Hepatic stellate cell (primary cell): Measurements from ENCODE around the gene CTSK.
"Not testable (repeated sequence)": the region's sequence is repeated elsewhere in the genome, so short reads cannot be mapped to it uniquely, and the experiment has no call there.

Source experiments
- DNase-seq: peaks from one replicate; pipeline ENCODE4 v3.0.0; 2011; ENCODE audit warnings: low spot score

The CTSK gene

DNA sequence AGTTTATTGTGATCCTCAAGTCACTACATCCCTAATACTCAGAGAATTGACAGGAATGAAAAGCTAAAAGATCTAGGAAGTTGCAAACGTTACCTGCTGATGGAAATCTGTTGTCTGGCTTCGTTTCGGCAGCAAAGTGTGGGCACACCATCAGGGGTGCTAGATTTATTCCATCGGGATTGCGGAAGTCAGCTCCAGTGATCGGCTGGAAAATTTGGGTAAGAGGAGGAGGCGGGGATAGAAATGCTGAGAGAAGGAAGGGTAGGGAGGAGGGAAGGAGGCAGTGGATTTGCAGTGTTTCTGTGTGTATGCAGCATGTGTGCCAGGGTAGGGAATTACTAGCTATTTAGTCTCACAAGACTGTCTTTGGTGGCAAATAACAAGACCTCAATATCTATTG, at the start of gene CTSK:
Gene CTSK, minus strand, starts transcription at position 140 of the 400 bp plus-strand sequence. CDS start 1,455 bp downstream, outside the sequence.
- peak; percentile 35 for DNase-seq

DNA sequence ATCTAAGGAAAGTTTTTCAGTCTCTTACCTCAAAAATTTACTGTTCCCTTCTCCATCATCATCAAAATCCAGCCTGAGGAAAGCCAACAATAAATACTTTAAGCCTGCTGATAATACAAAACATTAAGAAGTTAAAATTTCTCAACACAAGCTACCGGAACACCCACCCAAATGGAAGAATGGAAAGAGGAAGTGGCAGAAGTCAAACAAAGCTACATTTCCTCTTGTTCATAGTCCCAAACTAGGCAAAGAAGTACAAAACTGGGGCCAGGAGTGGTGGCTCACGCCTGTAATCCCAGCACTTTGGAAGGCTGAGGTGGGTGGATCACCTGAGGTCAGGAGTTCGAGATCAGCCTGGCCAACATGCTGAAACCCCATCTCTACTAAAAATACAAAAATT, 44.7 kb upstream of the CTSK start:
- not testable (repeated sequence) for DNase-seq

GRCh38 chr1:150850801-150851362, 42.8 kb upstream of the CTSK start:
- DNase-seq, result not testable (repeated sequence)

- no peak for DNase-seq
Observed at GRCh38 chr1:150846473-150847146, 38.5 kb upstream of the CTSK start.

DNA sequence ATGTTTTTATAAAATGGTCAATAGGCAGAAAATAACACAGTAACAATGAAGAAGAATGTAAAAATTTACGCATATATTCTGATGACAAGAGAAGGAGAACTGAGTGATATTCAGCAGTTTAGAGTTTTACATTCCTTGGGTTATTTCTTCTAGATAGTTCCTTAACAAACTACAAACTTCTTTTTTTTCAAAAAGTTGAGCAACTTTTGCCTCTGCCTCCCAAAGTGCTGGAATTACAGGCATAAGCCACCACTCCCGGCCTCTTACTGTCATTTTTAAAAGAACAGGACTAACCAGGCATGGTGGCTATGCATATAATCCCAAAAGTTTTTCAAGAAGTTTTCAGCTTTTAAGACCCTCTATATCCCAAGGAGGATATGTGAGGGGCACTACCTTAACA, 35.4 kb upstream of the CTSK start:
- no peak for DNase-seq

DNA sequence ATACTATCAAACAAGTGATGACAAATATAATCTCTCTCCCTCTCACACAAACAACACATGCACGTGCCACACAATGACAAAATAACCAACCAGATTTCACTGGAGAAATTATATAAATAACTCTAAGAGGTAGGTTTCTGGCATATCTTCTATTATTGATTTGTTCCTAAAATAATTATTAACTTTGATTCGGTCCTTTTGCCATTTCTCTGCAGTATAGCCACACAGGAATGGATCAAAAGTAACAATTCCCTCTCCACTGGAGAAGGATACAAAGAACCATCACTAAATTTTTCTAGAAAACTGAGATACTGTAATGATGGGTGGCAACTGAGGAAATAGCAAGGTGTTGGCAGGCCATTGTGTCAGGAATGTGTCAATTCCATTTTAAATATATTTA, 34.9 kb upstream of the CTSK start:
- DNase-seq, result no peak

- no peak for DNase-seq
Observed at GRCh38 chr1:150842343-150842742, 34.3 kb upstream of the CTSK start.

DNA sequence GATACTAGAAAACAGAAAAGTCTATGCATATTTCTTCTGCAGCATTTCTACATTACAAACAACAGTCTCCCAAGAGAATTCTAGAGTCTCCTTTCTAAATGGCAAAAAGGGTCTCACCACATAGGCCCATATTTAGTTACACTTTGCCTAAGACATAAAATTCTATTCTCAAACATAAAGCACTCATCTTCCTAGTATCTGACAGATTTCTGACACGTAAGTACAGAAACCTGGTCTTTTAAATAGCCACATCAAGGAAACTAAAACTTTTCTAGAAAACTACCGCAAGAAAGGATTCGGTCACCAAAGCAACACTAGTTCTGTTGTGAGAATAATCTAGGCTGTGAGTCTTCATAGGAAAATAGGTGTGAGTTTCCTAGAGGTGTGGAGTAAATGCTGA, 33.6 kb upstream of the CTSK start:
- DNase-seq, result no peak

DNA sequence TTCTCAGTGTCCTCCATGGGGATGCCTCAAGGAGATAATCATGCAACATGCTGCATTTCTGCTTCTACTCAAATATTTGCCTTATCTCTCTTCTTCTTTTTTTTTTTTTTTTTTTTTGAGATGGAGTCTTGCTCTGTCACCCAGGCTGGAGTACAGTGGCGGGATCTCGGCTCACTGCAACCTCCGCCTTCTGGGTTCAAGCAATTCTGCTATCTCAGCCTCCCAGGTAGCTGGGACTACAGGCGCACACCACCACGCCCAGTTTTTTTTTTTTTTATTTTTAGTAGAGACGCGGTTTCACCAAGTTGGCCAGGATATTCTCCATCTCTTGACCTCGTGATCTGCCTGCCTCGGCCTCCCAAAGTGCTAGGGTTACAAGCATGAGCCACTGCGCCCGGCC, 32.8 kb upstream of the CTSK start:
- not testable (repeated sequence) for DNase-seq

GRCh38 chr1:150836129-150836773, 28.2 kb upstream of the CTSK start:
- no peak for DNase-seq

GRCh38 chr1:150833961-150834360, 25.9 kb upstream of the CTSK start:
- DNase-seq, result not testable (repeated sequence)

DNA sequence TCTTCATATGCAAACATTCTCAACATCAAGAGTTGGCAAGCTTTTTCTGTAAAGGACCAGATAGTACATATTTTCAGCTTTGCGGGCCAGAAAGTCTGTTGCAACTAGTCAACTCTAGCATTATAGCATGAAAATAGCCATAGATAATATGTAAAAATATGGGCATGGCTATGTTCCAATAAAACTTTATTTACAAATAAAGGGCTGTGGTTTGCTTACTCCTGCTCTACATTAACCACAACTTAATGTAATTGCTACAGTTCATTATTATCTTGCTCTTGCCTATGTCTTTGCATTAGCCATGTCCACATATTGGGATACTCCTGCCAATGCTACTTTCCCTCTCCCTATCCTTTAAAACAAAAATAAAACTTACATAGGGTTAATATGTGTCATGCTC, 24.5 kb upstream of the CTSK start:
- DNase-seq, result no peak

DNA sequence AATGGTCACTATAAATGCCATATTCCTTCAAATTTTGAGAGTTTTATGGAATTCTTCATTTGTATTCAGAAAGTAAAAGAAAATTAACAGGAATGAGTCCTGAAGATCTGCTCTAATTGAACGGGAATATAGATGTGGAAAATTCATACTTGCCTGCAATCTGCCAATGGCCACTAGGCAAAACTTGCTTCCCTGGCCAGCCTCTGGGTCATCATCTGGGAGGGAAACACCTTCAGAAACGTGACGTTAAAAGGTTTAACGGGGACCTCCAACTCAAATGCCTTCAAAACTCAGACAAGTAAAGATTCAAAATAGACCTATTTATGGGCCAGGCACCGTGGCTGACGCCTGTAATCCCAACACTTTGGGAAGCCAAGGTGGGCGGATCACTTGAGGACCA, 21.7 kb upstream of the CTSK start:
- DNase-seq, result no peak

DNA sequence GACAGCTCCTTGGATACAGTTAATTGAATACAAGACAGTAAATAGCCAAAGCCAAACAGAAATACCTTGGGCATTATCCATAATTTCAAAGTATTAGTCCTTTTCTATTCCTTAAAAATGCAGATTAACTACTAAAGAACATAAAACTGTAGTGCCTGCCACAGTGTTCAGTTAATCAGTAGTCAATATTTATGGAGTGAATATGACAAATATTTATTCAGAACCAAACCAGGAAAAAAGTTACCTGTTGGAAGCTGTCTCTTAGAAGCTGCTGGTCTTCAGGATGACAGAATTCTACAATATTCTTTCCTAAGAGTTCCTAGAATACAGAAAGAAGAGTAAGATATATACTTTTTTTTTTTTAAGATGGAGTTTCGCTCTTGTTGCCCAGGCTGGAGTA, 18.2 kb upstream of the CTSK start:
- no peak for DNase-seq

- DNase-seq, result no peak
Observed at GRCh38 chr1:150820730-150821512, 12.9 kb upstream of the CTSK start.

GRCh38 chr1:150815871-150816270, 7.8 kb upstream of the CTSK start:
- DNase-seq, result no peak

- DNase-seq, result peak; percentile 51
Observed at GRCh38 chr1:150813028-150813707, 5.1 kb upstream of the CTSK start.

- no peak for DNase-seq
Observed at GRCh38 chr1:150810958-150811659, 3.0 kb upstream of the CTSK start.

GRCh38 chr1:150809651-150810050, 1.6 kb upstream of the CTSK start:
- DNase-seq, result no peak

DNA sequence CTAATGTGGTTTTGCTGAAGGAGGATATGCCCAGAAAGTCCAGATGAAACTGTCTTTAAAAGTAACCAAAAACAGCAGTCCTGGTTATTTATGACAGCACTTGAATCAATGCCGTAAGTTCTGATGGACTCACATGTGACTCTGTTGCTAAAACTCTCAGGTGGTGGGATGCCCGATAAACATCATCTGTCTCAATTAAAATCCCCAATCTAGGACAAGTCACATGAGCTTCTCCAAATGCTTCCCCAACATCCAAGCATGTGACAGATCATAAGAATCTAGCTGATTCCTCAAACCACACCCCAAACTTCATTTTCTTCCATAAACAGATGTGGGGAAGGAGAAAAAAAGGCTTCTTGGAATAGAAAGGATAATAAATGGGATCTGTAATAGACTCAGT, 786 bp upstream of the CTSK start:
- DNase-seq, result no peak

GRCh38 chr1:150807249-150808023, 624 bp downstream of the CTSK start:
- DNase-seq, result no peak
